GM12872 (cell line): ENCODE results near the gene GPC1.

Source experiments
- TF ChIP-seq, protein P1 (sequence below): IDR thresholded peaks from 3 replicates; pipeline ENCODE4 v1.5.1; 2011; ENCODE audit warnings: low read depth, mild to moderate bottlenecking, low read length, moderate library complexity; ENCODE audit not compliant: insufficient read depth

The GPC1 gene

DNA sequence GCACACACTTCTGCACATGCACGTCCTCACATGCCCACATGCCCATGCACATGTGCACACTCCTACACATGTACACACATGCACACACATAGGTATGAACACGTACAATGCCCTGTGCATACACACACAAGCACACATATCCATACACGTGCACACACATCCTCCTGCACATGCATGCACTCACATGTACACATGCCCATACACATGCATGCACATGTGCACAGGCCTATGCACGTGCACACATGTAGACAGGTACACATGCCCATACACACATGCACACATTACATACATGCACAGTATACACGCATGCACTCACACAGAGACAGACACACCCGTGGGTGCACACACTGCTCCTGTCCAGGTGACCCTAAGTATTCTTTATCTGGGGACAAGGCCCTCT, 34.3 kb downstream of the GPC1 start:
- TF ChIP-seq, protein P1, sequence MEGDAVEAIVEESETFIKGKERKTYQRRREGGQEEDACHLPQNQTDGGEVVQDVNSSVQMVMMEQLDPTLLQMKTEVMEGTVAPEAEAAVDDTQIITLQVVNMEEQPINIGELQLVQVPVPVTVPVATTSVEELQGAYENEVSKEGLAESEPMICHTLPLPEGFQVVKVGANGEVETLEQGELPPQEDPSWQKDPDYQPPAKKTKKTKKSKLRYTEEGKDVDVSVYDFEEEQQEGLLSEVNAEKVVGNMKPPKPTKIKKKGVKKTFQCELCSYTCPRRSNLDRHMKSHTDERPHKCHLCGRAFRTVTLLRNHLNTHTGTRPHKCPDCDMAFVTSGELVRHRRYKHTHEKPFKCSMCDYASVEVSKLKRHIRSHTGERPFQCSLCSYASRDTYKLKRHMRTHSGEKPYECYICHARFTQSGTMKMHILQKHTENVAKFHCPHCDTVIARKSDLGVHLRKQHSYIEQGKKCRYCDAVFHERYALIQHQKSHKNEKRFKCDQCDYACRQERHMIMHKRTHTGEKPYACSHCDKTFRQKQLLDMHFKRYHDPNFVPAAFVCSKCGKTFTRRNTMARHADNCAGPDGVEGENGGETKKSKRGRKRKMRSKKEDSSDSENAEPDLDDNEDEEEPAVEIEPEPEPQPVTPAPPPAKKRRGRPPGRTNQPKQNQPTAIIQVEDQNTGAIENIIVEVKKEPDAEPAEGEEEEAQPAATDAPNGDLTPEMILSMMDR = no peak

GRCh38 chr2:240472078-240472790, 36.8 kb downstream of the GPC1 start:
- TF ChIP-seq, protein P1 = no peak

GRCh38 chr2:240473211-240473610, 37.7 kb downstream of the GPC1 start:
- TF ChIP-seq, protein P1 = no peak

- TF ChIP-seq, protein P1 = no peak
Measured at GRCh38 chr2:240477916-240478315, 42.5 kb downstream of the GPC1 start.

DNA sequence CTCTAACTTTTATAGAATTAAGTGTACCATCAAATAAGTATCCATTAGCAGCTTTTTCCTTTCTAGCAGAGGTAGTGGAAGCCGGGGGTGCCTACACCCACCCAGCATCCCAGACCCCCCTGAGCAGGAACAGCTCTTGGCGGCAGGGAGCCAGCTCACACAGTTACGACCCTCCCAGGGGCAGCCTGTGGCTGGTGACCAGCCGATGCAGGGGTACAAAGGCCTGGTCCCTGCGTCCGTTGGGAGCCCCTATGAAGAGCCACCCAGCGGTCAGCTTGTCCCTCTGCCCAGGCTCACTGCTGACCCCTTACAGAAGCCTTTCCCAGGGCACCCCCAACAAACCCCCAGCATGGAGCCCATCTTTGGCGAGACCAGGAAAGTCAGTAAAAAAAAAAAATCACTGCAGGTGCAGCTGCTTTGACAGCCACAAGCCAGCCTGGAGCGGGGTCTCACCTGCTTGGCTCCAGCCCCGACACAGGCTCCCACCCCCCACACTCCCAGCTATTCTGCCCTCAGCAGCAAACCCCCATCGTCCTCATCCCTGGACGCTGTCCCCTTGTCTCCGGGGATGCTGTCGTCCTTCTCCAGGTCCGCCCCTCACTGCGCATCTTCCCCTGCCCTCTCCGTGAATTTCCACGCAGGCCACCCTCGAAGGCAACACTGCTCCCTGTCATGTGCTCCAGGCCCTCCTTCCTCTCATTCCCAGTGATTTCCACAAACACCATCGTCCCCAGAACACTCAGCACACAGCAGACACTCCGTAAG, 43.1 kb downstream of the GPC1 start:
- TF ChIP-seq, protein P1 = no peak

DNA sequence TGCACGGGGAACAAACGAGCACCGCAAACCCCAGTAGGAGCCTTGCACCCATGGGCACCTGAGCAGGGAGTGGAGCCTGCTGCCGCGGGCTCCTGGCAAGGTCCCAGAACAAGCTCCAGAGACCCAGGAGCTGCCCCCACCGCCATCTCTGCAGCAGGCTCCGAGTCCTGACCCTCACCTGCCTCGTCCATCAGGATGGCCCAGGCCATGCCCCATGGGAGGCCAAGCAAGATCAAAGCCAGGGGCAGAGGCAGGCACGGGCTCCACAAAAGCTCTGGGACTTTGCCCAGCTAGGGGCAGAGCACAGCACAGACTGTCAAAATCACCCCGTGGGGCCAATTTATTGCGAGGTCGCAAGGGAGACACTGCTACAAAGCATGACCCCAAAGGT, 43.6 kb downstream of the GPC1 start:
- TF ChIP-seq, protein P1 = no peak

DNA sequence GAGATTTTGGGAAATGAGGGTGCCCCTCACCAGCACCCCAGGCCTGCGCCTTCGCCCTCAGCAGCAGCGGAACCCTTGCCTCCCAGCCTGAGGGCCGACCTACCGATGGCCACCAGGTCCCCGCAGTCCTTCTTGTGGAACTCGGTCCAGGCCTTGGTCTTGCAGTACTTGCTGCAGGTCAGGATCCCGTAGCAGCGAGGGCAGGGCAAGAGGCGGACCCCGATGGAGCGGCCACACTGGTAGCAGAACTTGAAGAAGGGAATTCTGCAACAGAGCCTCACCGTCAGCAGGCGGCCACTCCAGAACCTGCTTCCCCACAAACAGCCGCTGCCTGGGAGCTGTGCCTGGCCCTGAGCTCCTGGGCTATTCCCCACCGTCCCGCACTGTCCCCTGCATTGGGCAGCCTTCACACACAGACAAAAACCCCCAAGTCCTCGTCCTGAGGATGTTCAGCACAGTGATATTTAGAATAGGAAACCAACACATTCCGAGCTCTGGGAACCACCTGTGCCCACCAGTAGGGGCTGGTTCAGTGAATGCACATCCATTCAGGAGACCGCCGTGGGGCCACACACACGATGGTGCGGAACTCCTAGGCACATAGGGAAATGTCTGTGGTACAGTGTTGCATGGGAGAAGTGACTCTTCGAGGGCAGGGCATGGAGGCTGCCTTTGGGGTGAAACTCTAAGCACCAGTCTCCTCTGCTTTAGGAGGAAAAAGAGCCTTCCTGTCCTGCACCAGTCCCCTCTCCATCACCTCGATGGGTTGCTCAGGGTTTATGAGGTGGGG, 45.6 kb downstream of the GPC1 start:
- TF ChIP-seq, protein P1 = no peak
